Aorta (tissue), 5 donors: ENCODE data around the gene XRCC4. TPM values are rescaled to one million over a fixed set of nuclear protein-coding genes. Genes with fewer than 3 reads are reported as not detected.

Source experiments
- ATAC-seq: fragments of 200-7000 bp; cut with Tn5 transposase; one replicate; pipeline ENCODE4 v1.9.1; 2022; ENCODE audit warnings: moderate library complexity; ENCODE audit not compliant: low FRiP score
- DNase-seq, 2 donors: peaks; one replicate each; pipeline ENCODE4 v3.0.0-alpha.2; 2020
- H3K27ac ChIP-seq, 2 donors: one replicate each; pipeline ENCODE4 v1.5.1; 2013; ENCODE audit warnings: low read length in 2 of 2, mild to moderate bottlenecking in 2 of 2, moderate library complexity in 2 of 2, control low read depth in 1 of 2, inconsistent platforms in 1 of 2, low read depth in 1 of 2
- H3K27me3 ChIP-seq, 2 donors: one replicate each; pipeline ENCODE4 v1.6.1; 2013; ENCODE audit warnings: control low read depth in 1 of 2, low read length in 1 of 2, mild to moderate bottlenecking in 1 of 2, moderate library complexity in 1 of 2; ENCODE audit not compliant: insufficient read depth in 2 of 2, control insufficient read depth in 1 of 2
- H3K36me3 ChIP-seq, 2 donors: one replicate each; pipeline ENCODE4 v1.6.1; 2013; ENCODE audit warnings: control low read depth in 1 of 2, low read length in 1 of 2, mild to moderate bottlenecking in 1 of 2; ENCODE audit not compliant: insufficient read depth in 2 of 2, control insufficient read depth in 1 of 2
- H3K4me1 ChIP-seq, 2 donors: one replicate each; pipeline ENCODE4 v1.6.1; 2013; ENCODE audit warnings: low read length in 2 of 2, control low read depth in 1 of 2, mild to moderate bottlenecking in 1 of 2, moderate library complexity in 1 of 2; ENCODE audit not compliant: insufficient read depth in 2 of 2, control insufficient read depth in 1 of 2
- H3K4me3 ChIP-seq, 2 donors: one replicate each; pipeline ENCODE4 v1.5.1; 2013; ENCODE audit warnings: low read length in 2 of 2, control low read depth in 1 of 2, mild to moderate bottlenecking in 1 of 2
- H3K9me3 ChIP-seq: one replicate; pipeline ENCODE4 v1.6.1; 2013; ENCODE audit warnings: mild to moderate bottlenecking, low read length; ENCODE audit not compliant: control insufficient read depth
- WGBS, 2 donors: extraction: QIAGEN DNeasy Blood & Tissue Kit; methylation state at CpG; one replicate each; pipeline ENCODE4 v1.1.7; 2013; 5-methylcytosine and 5-hydroxymethylcytosine counted together
- intact Hi-C, 2 donors: fragments of 100-400 bp; cut with DNase I; formaldehyde crosslinking; loops; one replicate each; pipeline versions ENCODE4 v1.14.2 to v1.15.0; 2022
- polyA plus RNA-seq, 2 donors: library from polyadenylated mRNA; stranded (reverse); fragments of 200-250 nt; gene quantifications; one replicate each; pipeline ENCODE4 v1.2.3, GENCODE V29; 2013
- total RNA-seq, 2 donors: library from RNA; stranded (reverse); fragmentation: NEBNext Ultra II Directional; extraction: Animal tissue kit (Norgen Biotek cat#: 25700); gene quantifications; one replicate each; pipeline ENCODE4 v1.2.1, GENCODE V29; 2021
- donor health status: healthy with polysubstance abuse.
- donor health status: Bipolar disorder and iron deficiency.
- donor health status: DM: no; HTN: no; CAD: no.
- donor health status: DM: no; HTN: no; CAD: no.
- donor health status: DM: yes; HTN: yes; CAD: no.

The XRCC4 gene
- total and polyA plus RNA-seq, 4 donors, result 9.9 to 19.0 (median 11.8) TPM

DNA sequence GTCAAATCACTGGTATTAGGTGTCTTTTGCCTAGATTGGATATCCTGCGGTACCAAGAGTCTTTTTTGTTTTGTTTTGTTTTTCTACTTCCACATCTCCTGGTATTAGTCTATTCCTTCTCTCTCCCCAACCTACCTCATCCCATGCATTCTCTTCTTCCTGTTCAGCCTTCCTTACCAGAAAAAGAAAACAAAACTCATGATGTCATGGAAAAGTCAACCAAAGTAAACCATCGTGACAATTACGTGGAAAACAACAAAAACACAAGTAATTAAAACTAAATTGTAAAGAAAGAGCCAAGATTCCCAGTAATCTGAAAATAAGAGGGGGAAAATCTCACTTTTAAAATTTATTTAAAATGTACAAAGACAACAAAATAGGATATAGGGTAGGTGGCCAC is 38.4 kb upstream of the XRCC4 start:
- peaks cover 0 to 2% of the 10 kb centered on the region in 2 donors for H3K4me1 ChIP-seq
- H3K36me3 ChIP-seq, result no peaks in the 10 kb centered on the region
- no peak overlapping the region for H3K27ac ChIP-seq
- no peaks in the 10 kb centered on the region for H3K9me3 ChIP-seq
- H3K4me3 ChIP-seq, result no peak overlapping the region
- DNase-seq (no peak), ATAC-seq (no peak)
- no peaks in the 10 kb centered on the region for H3K27me3 ChIP-seq
- intact Hi-C loops, result no loop called here
- WGBS, 2 donors, result 93 to 96% methylated on average over 3 of the region's 3 CpGs

DNA sequence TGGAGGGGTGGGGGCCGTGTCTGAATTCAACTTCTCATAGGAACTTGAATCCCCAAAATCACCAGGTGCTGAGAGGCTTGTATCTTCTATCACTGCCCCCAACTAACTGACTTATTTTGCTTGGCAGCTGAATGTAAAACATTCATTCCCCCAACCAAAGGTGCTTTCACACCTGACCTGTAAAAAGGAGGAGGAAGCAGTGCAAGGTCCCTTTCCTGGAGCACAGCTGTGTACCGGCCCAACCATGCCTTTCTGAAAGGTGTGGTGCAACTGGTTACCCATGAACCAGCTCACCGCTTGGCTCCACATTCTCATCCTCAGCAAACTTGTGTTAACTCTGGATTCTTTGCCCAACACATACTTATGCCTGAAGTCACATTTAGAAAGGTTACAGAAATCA is 34.8 kb upstream of the XRCC4 start:
- 94 to 95% methylated on average over 3 of the region's 3 CpGs for WGBS, 2 donors
- DNase-seq, result no peak
- Histone ChIP-seq H3K4me3 (no peak overlapping the region), H3K4me1 (no peaks in the 10 kb centered on the region), H3K36me3 (no peaks in the 10 kb centered on the region), H3K27ac (no peak overlapping the region), H3K9me3 (no peaks in the 10 kb centered on the region), H3K27me3 (no peaks in the 10 kb centered on the region)
- intact Hi-C loops, result no loop called here
- no peak for ATAC-seq

DNA sequence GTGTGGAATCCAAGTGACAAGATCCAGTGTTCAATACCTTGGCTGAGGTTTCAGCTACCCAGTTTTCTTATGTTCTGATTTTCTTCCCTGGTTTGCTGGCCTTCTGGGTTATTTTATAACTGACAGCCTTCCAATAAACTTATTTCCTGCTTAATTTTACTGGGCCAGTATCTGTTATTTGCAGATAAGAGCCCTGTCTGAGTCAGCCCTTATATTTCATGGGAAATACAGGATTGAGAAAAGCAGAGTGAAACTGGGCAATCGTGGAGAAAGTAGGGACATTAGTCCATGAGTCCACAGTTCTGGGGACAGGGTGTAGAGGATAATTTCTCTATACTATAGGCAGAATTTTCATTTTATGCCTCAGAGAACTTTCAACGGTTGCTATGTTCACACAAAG is 32.4 kb upstream of the XRCC4 start:
- no peak for DNase-seq
- intact Hi-C loops, result no loop called here
- no peak overlapping the region for H3K4me3 ChIP-seq
- H3K27ac ChIP-seq, result no peak overlapping the region
- H3K4me1 ChIP-seq, result no peaks in the 10 kb centered on the region
- no peaks in the 10 kb centered on the region for H3K9me3 ChIP-seq
- no peak for ATAC-seq
- WGBS, 2 donors, result 41 to 43% methylated on average over 2 of the region's 2 CpGs
- H3K27me3 ChIP-seq, result no peaks in the 10 kb centered on the region
- H3K36me3 ChIP-seq, result no peaks in the 10 kb centered on the region

DNA sequence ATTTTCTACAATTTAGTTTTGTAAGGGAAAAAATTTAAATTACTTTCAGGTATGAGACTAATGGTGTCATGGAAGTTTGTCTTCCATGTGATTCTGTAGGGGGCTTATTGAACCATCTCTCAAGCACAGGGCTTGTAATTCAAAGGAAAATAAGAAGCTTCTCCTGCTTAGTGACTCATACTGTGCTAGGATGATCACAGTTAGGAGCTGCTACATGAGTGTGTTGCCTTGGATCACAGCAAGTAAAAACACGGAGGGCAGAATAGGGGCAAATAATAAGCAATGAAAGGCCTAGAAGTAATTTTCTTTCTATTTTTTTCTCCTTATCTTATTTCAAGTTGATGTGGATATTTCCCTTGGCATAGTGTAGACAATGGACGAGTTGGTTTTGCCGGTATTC is 29.1 kb upstream of the XRCC4 start:
- peaks cover 0 to 3% of the 10 kb centered on the region in 2 donors for H3K36me3 ChIP-seq
- no peak overlapping the region for H3K27ac ChIP-seq
- H3K27me3 ChIP-seq, result no peaks in the 10 kb centered on the region
- no peak overlapping the region for H3K4me3 ChIP-seq
- no peaks in the 10 kb centered on the region for H3K9me3 ChIP-seq
- 2 to 6% methylated on average over 3 of the region's 3 CpGs for WGBS, 2 donors
- DNase-seq, result no peak
- ATAC-seq, result no peak
- intact Hi-C loops, result no loop called here
- no peaks in the 10 kb centered on the region for H3K4me1 ChIP-seq

DNA sequence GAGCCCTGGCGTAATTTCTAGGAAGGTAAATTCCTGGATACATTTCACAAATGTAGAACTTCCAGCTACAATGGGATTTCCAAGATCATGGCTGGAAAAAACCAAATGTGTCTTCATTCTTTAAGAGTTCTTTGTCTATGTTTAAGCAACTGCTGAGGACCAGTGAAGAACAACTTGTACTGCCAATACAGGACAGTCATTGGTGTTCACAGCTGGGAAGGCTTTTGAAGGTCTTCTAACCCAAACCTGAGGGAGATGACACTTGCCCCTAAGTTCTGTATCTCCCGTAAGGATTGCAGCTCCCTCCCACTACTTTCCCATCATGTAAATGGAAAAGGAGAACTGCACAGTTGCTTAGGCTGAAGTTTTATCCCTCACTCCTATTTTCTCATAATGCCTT is 28.5 kb upstream of the XRCC4 start:
- Histone ChIP-seq H3K4me3 (no peak overlapping the region), H3K4me1 (no peaks in the 10 kb centered on the region), H3K27ac (no peak overlapping the region), H3K36me3 (peaks cover 0 to 3% of the 10 kb centered on the region in 2 donors), H3K27me3 (no peaks in the 10 kb centered on the region), H3K9me3 (no peaks in the 10 kb centered on the region)
- intact Hi-C loops, result no loop called here
- DNase-seq (no peak), ATAC-seq (no peak)
- WGBS, 2 donors, result 93 to 97% methylated on average over 2 of the region's 2 CpGs

DNA sequence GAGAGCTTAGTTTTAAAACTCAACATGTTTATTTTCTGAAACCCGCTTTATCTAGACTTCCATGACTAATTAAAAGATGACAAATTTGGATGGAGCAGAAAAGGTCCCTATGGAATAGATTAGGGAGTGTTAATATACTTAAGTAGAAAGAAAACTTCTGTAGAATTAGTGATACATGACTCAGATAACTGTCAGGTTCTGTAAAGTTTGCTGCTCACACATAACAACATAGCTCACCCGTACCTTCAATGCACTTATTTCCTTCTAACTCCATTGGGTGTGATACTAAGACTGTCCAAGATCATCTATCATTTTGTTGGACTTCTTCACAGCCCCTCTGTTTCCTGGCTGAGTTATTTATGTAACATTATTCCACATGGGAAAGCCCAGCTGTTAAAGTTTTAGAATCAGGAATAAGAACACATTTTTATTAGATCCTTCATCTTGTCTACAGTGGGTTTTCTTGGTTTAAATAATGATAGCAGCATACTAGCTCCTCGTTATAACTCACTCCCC is 27.9 kb upstream of the XRCC4 start:
- Histone ChIP-seq H3K36me3 (peaks cover 0 to 3% of the 10 kb centered on the region in 2 donors), H3K4me1 (no peaks in the 10 kb centered on the region), H3K9me3 (no peaks in the 10 kb centered on the region), H3K4me3 (no peak overlapping the region), H3K27me3 (no peaks in the 10 kb centered on the region), H3K27ac (no peak overlapping the region)
- DNase-seq, result no peak
- no peak for ATAC-seq
- WGBS, 2 donors, result 56 to 66% methylated on average over 3 of the region's 3 CpGs
- intact Hi-C loops, result no loop called here

DNA sequence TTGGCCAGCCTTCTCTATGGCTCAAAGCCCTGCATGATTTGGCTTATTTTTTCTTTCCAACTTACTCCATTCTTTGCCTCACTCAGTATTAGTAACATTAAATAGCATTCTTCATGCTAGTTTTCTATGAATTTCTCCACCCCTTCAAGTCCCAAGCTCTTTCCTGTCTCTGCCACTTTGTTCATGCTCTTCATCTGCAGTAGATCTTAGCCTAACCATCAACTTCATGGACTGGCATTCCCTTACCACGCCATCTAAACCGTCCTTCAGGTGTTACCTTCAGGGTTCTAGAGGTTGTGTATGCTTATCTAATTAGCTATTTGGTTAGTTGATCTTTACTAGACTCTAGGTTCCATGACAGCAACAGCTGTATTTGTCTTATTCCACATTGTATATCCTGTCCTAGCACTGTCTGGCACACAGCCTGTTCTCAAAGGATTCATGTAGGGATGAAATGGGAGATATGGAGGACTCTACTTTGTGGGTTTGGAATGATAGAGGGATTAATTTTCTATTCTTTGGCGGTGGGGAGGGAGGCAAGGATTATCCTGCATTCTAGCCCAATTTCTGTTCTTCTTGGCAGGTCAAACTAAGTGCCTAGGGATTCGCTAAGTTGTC is 26.5 kb upstream of the XRCC4 start:
- no peak overlapping the region for H3K4me3 ChIP-seq
- no peak for ATAC-seq
- no peaks in the 10 kb centered on the region for H3K9me3 ChIP-seq
- H3K27me3 ChIP-seq, result no peaks in the 10 kb centered on the region
- H3K36me3 ChIP-seq, result peaks cover 0 to 3% of the 10 kb centered on the region in 2 donors
- no peak for DNase-seq
- intact Hi-C loops, result no loop called here
- WGBS, 2 donors, result 93 to 97% methylated on average over 4 of the region's 4 CpGs
- H3K4me1 ChIP-seq, result no peaks in the 10 kb centered on the region
- H3K27ac ChIP-seq, result no peak overlapping the region

DNA sequence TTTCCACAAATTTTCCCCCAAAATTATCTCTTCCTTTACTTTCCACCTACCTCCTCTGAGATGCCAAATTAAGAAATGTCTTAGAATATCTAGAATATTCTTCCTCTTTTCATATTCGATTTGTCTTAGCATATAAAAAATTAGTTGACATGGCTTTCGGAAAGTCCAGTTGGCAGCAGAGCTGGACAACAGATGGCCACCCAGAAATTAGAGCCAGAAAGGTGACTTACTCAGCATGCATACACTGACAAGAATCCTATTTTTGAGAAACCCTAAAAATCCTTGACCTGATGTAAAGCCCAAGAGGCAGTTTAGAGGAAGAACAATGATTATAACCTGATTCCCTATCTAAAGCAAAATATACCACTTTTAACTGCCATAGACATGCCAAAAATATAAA is 22.2 kb upstream of the XRCC4 start:
- H3K9me3 ChIP-seq, result no peaks in the 10 kb centered on the region
- H3K27me3 ChIP-seq, result no peaks in the 10 kb centered on the region
- no peak overlapping the region for H3K4me3 ChIP-seq
- intact Hi-C loops, result no loop called here
- H3K36me3 ChIP-seq, result peaks cover 0 to 3% of the 10 kb centered on the region in 2 donors
- H3K27ac ChIP-seq, result no peak overlapping the region
- ATAC-seq, result no peak
- DNase-seq, result no peak
- peaks cover 0 to 5% of the 10 kb centered on the region in 2 donors for H3K4me1 ChIP-seq
- 70 to 73% methylated on average over 2 of the region's 2 CpGs for WGBS, 2 donors

DNA sequence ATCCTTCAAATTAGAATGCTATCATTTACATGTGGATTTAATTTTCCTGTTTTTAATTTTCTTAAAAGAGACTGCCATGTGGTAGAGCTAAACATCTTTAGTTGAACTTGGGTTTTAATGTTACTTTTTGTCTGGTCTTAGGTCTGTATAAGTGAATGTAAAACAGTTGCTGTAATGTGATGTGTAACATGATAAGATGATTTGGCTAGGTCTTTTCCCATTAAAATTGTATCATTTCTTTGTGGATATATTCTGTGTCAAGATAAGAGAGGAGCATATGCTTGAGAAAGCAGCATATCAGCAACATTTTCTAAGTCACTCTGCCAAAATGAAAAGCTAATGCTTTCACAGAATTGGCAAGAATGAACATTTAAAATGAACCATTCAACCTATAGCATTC is 18.6 kb upstream of the XRCC4 start:
- H3K4me3 ChIP-seq, result no peak overlapping the region
- no peaks in the 10 kb centered on the region for H3K36me3 ChIP-seq
- H3K9me3 ChIP-seq, result no peaks in the 10 kb centered on the region
- peaks cover 0 to 5% of the 10 kb centered on the region in 2 donors for H3K4me1 ChIP-seq
- H3K27ac ChIP-seq, result no peak overlapping the region
- H3K27me3 ChIP-seq, result no peaks in the 10 kb centered on the region
- ATAC-seq (no peak), DNase-seq (no peak)
- intact Hi-C loops, result no loop called here
